ENCODE results near the gene TBC1D12. TPM values are rescaled to one million over a fixed set of nuclear protein-coding genes. Genes with fewer than 3 reads are reported as not detected.

Gene TBC1D12
- total RNA-seq, 1 donor from 2014 or later, result 16.8 TPM

GRCh38 chr10:94424714-94425337 lies 22.5 kb downstream of the TBC1D12 start:
- H3K36me3 Mint-ChIP-seq (ENCODE audit: unreplicated experiment), result peaks cover 9% of the 10 kb centered on the region
- peaks cover 55% of the 10 kb centered on the region for H3K4me1 Mint-ChIP-seq (ENCODE audit: unreplicated experiment)
- H3K9me3 Mint-ChIP-seq (ENCODE audit: unreplicated experiment), result peaks cover 7% of the 10 kb centered on the region
- peak overlapping the region; percentile 19 for H3K27ac Mint-ChIP-seq (ENCODE audit: unreplicated experiment)
- TF ChIP-seq, protein P1, sequence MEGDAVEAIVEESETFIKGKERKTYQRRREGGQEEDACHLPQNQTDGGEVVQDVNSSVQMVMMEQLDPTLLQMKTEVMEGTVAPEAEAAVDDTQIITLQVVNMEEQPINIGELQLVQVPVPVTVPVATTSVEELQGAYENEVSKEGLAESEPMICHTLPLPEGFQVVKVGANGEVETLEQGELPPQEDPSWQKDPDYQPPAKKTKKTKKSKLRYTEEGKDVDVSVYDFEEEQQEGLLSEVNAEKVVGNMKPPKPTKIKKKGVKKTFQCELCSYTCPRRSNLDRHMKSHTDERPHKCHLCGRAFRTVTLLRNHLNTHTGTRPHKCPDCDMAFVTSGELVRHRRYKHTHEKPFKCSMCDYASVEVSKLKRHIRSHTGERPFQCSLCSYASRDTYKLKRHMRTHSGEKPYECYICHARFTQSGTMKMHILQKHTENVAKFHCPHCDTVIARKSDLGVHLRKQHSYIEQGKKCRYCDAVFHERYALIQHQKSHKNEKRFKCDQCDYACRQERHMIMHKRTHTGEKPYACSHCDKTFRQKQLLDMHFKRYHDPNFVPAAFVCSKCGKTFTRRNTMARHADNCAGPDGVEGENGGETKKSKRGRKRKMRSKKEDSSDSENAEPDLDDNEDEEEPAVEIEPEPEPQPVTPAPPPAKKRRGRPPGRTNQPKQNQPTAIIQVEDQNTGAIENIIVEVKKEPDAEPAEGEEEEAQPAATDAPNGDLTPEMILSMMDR (IDR thresholded peaks at IDR 0.05), result no peak
- no peaks in the 10 kb centered on the region for H3K27me3 Mint-ChIP-seq (ENCODE audit: unreplicated experiment)
- DNase-seq (ENCODE audit: extremely low spot score, unreplicated experiment), result no peak
- no peak overlapping the region for H3K4me3 Mint-ChIP-seq (ENCODE audit: unreplicated experiment)

DNA sequence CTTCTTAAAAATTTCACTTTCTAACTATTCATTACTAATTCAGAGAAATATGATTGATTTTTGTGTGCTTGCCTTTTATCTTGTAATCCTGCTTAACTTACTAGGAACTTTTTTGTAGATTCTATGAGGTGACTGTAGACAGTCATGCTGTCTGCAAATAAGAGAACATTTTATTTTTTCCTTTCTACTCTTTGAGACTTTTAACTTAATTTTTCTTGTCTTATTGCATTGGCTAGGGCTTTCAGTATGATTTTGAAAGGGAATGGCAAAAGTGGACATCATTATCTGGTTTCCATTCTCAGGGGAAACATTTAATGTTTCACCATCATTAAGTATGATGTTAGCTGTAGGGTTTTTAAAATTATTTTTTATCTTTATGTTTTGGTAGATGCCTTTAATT lies 23.6 kb downstream of the TBC1D12 start:
- Mint-ChIP-seq H3K9me3 (ENCODE audit: unreplicated experiment) (peaks cover 7% of the 10 kb centered on the region), H3K4me1 (ENCODE audit: unreplicated experiment) (peaks cover 63% of the 10 kb centered on the region), H3K4me3 (ENCODE audit: unreplicated experiment) (no peak overlapping the region), H3K27me3 (ENCODE audit: unreplicated experiment) (no peaks in the 10 kb centered on the region), H3K27ac (ENCODE audit: unreplicated experiment) (no peak overlapping the region), H3K36me3 (ENCODE audit: unreplicated experiment) (peaks cover 9% of the 10 kb centered on the region)
- TF ChIP-seq, protein P1 (IDR thresholded peaks at IDR 0.05), result no peak
- DNase-seq (ENCODE audit: extremely low spot score, unreplicated experiment), result no peak

DNA sequence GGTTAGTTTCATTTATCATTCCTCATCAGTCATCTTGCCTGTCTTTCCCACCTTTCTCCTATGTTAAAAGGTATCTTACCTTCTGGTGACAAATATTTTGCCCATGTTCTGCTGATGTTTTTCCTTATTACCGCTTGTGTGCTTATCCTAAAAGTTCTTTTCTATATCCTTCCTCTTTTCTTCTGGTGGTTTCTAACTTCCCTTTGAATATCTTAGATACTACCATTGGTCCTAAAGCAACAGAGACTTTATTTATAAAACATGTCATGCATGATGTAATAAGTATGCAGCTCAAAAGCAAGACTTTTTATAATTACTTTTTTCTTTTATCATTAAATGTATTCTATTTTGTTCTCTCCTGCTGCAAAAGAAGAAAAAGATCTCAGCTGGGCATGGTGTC lies 24.8 kb downstream of the TBC1D12 start:
- H3K27ac Mint-ChIP-seq (ENCODE audit: unreplicated experiment), result no peak overlapping the region
- no peak overlapping the region for H3K4me3 Mint-ChIP-seq (ENCODE audit: unreplicated experiment)
- no peaks in the 10 kb centered on the region for H3K27me3 Mint-ChIP-seq (ENCODE audit: unreplicated experiment)
- DNase-seq (ENCODE audit: extremely low spot score, unreplicated experiment), result no peak
- peaks cover 7% of the 10 kb centered on the region for H3K9me3 Mint-ChIP-seq (ENCODE audit: unreplicated experiment)
- peaks cover 64% of the 10 kb centered on the region for H3K4me1 Mint-ChIP-seq (ENCODE audit: unreplicated experiment)
- H3K36me3 Mint-ChIP-seq (ENCODE audit: unreplicated experiment), result peaks cover 8% of the 10 kb centered on the region
- TF ChIP-seq, protein P1 (IDR thresholded peaks at IDR 0.05), result no peak

- TF ChIP-seq, protein P1 (IDR thresholded peaks at IDR 0.05), result no peak
- Mint-ChIP-seq H3K27ac (ENCODE audit: unreplicated experiment) (peak overlapping the region; percentile 71), H3K36me3 (ENCODE audit: unreplicated experiment) (peaks cover 8% of the 10 kb centered on the region), H3K4me3 (ENCODE audit: unreplicated experiment) (no peak overlapping the region), H3K4me1 (ENCODE audit: unreplicated experiment) (peaks cover 63% of the 10 kb centered on the region), H3K27me3 (ENCODE audit: unreplicated experiment) (no peaks in the 10 kb centered on the region), H3K9me3 (ENCODE audit: unreplicated experiment) (peaks cover 7% of the 10 kb centered on the region)
- DNase-seq (ENCODE audit: extremely low spot score, unreplicated experiment), result no peak
Measured at GRCh38 chr10:94428766-94429707, 26.7 kb downstream of the TBC1D12 start.

GRCh38 chr10:94430701-94431100 lies 28.4 kb downstream of the TBC1D12 start:
- Mint-ChIP-seq H3K4me3 (ENCODE audit: unreplicated experiment) (no peak overlapping the region), H3K4me1 (ENCODE audit: unreplicated experiment) (peaks cover 60% of the 10 kb centered on the region), H3K27me3 (ENCODE audit: unreplicated experiment) (no peaks in the 10 kb centered on the region), H3K36me3 (ENCODE audit: unreplicated experiment) (peaks cover 3% of the 10 kb centered on the region), H3K9me3 (ENCODE audit: unreplicated experiment) (no peaks in the 10 kb centered on the region), H3K27ac (ENCODE audit: unreplicated experiment) (no peak overlapping the region)
- TF ChIP-seq, protein P1 (IDR thresholded peaks at IDR 0.05), result no peak
- no peak for DNase-seq (ENCODE audit: extremely low spot score, unreplicated experiment)

Measured in osteocyte (in vitro differentiated cells).